Hepatocyte (in vitro differentiated cells): ENCODE data around the gene VNN1.

Experiments
- EZH2 ChIP-seq: fragments of 200-600 bp; sonication (generic); IDR thresholded peaks from 2 replicates; pipeline ENCODE4 v1.6.1; 2016; ENCODE audit warnings: antibody characterized with exemption, mild to moderate bottlenecking, borderline replicate concordance
- EZH2phosphoT487 ChIP-seq: fragments of 200-600 bp; sonication (generic); IDR thresholded peaks from one replicate; pipeline ENCODE4 v1.6.1; 2018; ENCODE audit warnings: antibody characterized with exemption, mild to moderate bottlenecking, low read depth, moderate library complexity; ENCODE audit not compliant: unreplicated experiment, severe bottlenecking
- TF ChIP-seq, protein P1 (sequence below): fragments of 200-600 bp; sonication (generic); IDR thresholded peaks from 2 replicates; pipeline ENCODE4 v1.5.1; 2016; ENCODE audit warnings: antibody characterized with exemption, mild to moderate bottlenecking; ENCODE audit not compliant: poor library complexity

DNA sequence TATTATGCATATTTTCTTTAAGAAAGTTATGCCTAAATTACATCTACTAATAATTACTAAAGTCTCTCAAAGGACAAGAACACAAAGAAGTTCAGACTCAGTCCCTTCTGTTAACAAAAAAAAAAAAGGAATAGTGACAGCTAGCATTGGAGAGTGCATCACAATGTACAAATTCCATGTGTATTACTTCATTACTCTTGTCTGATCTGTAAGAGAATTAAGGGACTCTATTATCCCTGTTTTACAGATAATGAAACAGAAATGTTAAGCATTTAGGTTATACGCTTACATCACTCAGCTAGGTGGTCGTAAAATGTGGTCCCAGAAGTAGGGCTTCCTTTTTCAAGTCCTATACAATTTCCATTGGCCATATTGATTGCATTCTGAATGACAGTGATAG is 17.2 kb upstream of the VNN1 start:
- TF ChIP-seq, protein P1, sequence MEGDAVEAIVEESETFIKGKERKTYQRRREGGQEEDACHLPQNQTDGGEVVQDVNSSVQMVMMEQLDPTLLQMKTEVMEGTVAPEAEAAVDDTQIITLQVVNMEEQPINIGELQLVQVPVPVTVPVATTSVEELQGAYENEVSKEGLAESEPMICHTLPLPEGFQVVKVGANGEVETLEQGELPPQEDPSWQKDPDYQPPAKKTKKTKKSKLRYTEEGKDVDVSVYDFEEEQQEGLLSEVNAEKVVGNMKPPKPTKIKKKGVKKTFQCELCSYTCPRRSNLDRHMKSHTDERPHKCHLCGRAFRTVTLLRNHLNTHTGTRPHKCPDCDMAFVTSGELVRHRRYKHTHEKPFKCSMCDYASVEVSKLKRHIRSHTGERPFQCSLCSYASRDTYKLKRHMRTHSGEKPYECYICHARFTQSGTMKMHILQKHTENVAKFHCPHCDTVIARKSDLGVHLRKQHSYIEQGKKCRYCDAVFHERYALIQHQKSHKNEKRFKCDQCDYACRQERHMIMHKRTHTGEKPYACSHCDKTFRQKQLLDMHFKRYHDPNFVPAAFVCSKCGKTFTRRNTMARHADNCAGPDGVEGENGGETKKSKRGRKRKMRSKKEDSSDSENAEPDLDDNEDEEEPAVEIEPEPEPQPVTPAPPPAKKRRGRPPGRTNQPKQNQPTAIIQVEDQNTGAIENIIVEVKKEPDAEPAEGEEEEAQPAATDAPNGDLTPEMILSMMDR: no peak
- TF ChIP-seq EZH2phosphoT487 (no peak), EZH2 (no peak)
